Neural cell (in vitro differentiated cells): ENCODE data around the gene MICALL1. TPM values are rescaled to one million over a fixed set of nuclear protein-coding genes. Genes with fewer than 3 reads are reported as not detected.

ENCODE experiments used
- H2AFZ ChIP-seq: fragments of 200-600, 300-800 bp; sonication (generic), shearing (Covaris generic); 2 replicates; pipeline ENCODE4 v1.6.0; 2014; ENCODE audit warnings: low read depth, mild to moderate bottlenecking, antibody characterized with exemption, low read length, moderate library complexity
- H3F3A ChIP-seq: fragments of 200-600 bp; shearing (Covaris generic); 2 replicates; pipeline ENCODE4 v1.6.1; 2016; ENCODE audit warnings: mild to moderate bottlenecking, moderate library complexity, mixed read lengths, antibody characterized with exemption, low read length; ENCODE audit not compliant: insufficient read depth, poor library complexity, severe bottlenecking
- H3K27ac ChIP-seq: fragments of 200-600, 300-800 bp; sonication (generic), shearing (Covaris generic); 2 replicates; pipeline ENCODE4 v1.5.1; 2014; ENCODE audit warnings: mild to moderate bottlenecking, low read length, moderate library complexity
- H3K27me3 ChIP-seq: fragments of 300-800, 200-600 bp; sonication (generic), shearing (Covaris generic); 2 replicates; pipeline ENCODE4 v1.6.0; 2014; ENCODE audit warnings: mild to moderate bottlenecking, low read depth, low read length, moderate library complexity; ENCODE audit not compliant: insufficient read depth
- H3K36me3 ChIP-seq: fragments of 300-800, 200-600 bp; sonication (generic), shearing (Covaris generic); 2 replicates; pipeline ENCODE4 v1.5.1; 2014; ENCODE audit warnings: mild to moderate bottlenecking, antibody characterized with exemption, low read length, moderate library complexity; ENCODE audit not compliant: insufficient read depth
- H3K4me2 ChIP-seq: fragments of 300-800, 200-600 bp; sonication (generic), shearing (Covaris generic); 2 replicates; pipeline ENCODE4 v1.6.0; 2014; ENCODE audit warnings: mild to moderate bottlenecking, low read length
- H3K4me3 ChIP-seq: fragments of 300-800, 200-600 bp; sonication (generic), shearing (Covaris generic); 2 replicates; pipeline ENCODE4 v1.5.1; 2014; ENCODE audit warnings: mild to moderate bottlenecking, low read length, moderate library complexity
- H3K79me2 ChIP-seq: fragments of 200-600 bp; shearing (Covaris generic); replicated peaks from 2 replicates; pipeline ENCODE4 v1.6.0; 2014; ENCODE audit warnings: mild to moderate bottlenecking, low read length, moderate library complexity; ENCODE audit not compliant: insufficient read depth
- H3K9ac ChIP-seq: fragments of 300-800, 200-600 bp; sonication (generic), shearing (Covaris generic); 2 replicates; pipeline ENCODE4 v1.6.1; 2016; ENCODE audit warnings: mild to moderate bottlenecking, low read length, mixed read lengths
- H3K9me2 ChIP-seq: fragments of 200-600 bp; shearing (Covaris generic); 2 replicates; pipeline ENCODE4 v1.6.1; 2016; ENCODE audit warnings: mild to moderate bottlenecking, low read length, mixed read lengths; ENCODE audit not compliant: insufficient read depth
- H3K9me3 ChIP-seq: fragments of 200-600, 300-800 bp; sonication (generic), shearing (Covaris generic); 2 replicates; pipeline ENCODE4 v1.6.1; 2016; ENCODE audit warnings: mild to moderate bottlenecking, mixed run types, low read length, moderate library complexity, mixed read lengths
- H4K20me1 ChIP-seq: fragments of 200-600 bp; shearing (Covaris generic); 2 replicates; pipeline ENCODE4 v1.6.1; 2016; ENCODE audit warnings: mild to moderate bottlenecking, mixed run types; ENCODE audit not compliant: insufficient read depth
- EP300 ChIP-seq: fragments of 450-650 bp; conservative IDR thresholded peaks from 2 replicates; pipeline ENCODE4 v1.6.1; 2014; ENCODE audit warnings: antibody characterized with exemption, mild to moderate bottlenecking, moderate library complexity; ENCODE audit not compliant: poor library complexity, severe bottlenecking
- EZH2 ChIP-seq: fragments of 200-600, 300-800 bp; shearing (Covaris generic), sonication (generic); IDR thresholded peaks from 2 replicates; pipeline ENCODE4 v1.6.1; 2014; ENCODE audit warnings: antibody characterized with exemption, low read length, borderline replicate concordance, mild to moderate bottlenecking; ENCODE audit not compliant: insufficient read depth, poor library complexity, severe bottlenecking
- MXI1 ChIP-seq: fragments of 450-650 bp; conservative IDR thresholded peaks from 2 replicates; pipeline ENCODE4 v1.6.1; 2014; ENCODE audit warnings: antibody characterized with exemption, mild to moderate bottlenecking; ENCODE audit not compliant: poor library complexity, severe bottlenecking
- POLR2AphosphoS5 ChIP-seq: IDR thresholded peaks from 2 replicates; pipeline ENCODE4 v1.6.1; 2012
- RAD21 ChIP-seq: fragments of 450-650 bp; conservative IDR thresholded peaks from 2 replicates; pipeline ENCODE4 v1.6.1; 2014; ENCODE audit warnings: antibody characterized with exemption, mild to moderate bottlenecking, moderate library complexity
- SMC3 ChIP-seq: fragments of 450-650 bp; conservative IDR thresholded peaks from 2 replicates; pipeline ENCODE4 v1.6.1; 2014; ENCODE audit warnings: antibody characterized with exemption, mild to moderate bottlenecking, moderate library complexity; ENCODE audit not compliant: poor library complexity
- TAF1 ChIP-seq: IDR thresholded peaks from 2 replicates; pipeline ENCODE4 v1.6.1; 2012; ENCODE audit warnings: low read depth
- polyA plus RNA-seq: library from polyadenylated mRNA; depleted of rRNA; stranded (reverse); fragments of >200 nt; gene quantifications from 2 replicates; pipeline ENCODE4 v1.2.3, GENCODE V29; 2014
- TF ChIP-seq, protein P1 (sequence below): IDR thresholded peaks from 2 replicates; pipeline ENCODE4 v1.6.1; 2012; ENCODE audit warnings: borderline replicate concordance
- TF ChIP-seq, protein P2 (sequence below): fragments of 450-650 bp; IDR thresholded peaks from 2 replicates; pipeline ENCODE4 v1.5.1; 2014; ENCODE audit warnings: antibody characterized with exemption, mild to moderate bottlenecking, moderate library complexity; ENCODE audit not compliant: poor library complexity, severe bottlenecking

The MICALL1 gene
- polyA plus RNA-seq, 1 donor from 2014 or later: 11.4 TPM

DNA sequence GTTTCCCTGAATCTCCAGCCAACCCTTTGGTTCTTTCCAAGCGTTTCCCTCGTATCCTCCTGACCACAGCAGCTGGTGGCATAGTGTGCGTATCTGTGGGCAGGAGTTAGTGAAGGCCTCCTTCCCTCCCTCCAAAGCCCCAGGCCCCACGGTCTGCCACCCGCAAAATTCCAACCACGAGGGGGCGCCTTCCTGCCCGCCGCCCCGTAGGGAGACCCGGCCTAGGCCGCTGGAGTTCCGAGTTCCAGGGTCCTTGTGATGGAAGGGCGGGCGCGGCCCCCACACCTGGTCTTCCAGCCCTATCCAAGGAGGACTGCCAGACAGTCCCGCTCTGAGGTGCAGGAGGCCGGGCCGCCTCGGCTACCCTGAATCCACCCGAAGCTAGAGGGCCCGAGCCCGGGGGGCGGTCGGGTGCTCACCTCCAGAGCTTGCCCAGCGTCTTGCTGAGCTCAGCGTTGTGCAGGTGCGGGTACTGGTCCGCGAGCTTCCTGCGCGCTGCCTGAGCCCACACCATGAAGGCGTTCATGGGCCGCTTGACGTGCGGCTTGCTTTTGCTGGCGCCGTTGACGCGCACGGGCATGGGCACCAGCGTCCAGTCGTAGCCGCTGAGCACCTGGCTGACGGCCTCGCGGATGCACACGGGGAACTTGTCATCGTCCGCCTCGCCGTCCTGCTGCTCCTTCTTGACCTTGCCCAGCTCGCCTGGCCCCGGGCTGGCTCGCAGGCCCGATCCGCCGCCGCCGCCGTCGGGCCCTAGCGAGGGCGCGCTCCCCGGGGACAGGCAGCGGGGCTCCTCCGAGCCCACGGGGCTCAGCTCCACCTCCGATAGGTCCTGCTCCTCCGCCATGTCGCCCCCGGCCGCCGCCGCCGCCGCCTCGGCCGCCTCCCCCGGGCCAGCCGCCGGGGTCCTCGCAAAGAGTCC lies 77.1 kb downstream of the MICALL1 start:
- Histone ChIP-seq H3K4me3 (no peak overlapping the region), H3K4me2 (no peak overlapping the region), H3K27me3 (peaks cover 4% of the 10 kb centered on the region), H3K9ac (no peak overlapping the region), H3K9me2 (no peaks in the 10 kb centered on the region), H3F3A (no peaks in the 10 kb centered on the region), H3K27ac (no peak overlapping the region), H3K36me3 (no peaks in the 10 kb centered on the region), H4K20me1 (no peaks in the 10 kb centered on the region), H3K9me3 (no peaks in the 10 kb centered on the region), H2AFZ (no peak overlapping the region), H3K79me2 (no peaks in the 10 kb centered on the region)
- TF ChIP-seq MXI1: no peak
- TF ChIP-seq EP300: no peak
- no peak for TF ChIP-seq RAD21
- TF ChIP-seq EZH2: no peak

DNA sequence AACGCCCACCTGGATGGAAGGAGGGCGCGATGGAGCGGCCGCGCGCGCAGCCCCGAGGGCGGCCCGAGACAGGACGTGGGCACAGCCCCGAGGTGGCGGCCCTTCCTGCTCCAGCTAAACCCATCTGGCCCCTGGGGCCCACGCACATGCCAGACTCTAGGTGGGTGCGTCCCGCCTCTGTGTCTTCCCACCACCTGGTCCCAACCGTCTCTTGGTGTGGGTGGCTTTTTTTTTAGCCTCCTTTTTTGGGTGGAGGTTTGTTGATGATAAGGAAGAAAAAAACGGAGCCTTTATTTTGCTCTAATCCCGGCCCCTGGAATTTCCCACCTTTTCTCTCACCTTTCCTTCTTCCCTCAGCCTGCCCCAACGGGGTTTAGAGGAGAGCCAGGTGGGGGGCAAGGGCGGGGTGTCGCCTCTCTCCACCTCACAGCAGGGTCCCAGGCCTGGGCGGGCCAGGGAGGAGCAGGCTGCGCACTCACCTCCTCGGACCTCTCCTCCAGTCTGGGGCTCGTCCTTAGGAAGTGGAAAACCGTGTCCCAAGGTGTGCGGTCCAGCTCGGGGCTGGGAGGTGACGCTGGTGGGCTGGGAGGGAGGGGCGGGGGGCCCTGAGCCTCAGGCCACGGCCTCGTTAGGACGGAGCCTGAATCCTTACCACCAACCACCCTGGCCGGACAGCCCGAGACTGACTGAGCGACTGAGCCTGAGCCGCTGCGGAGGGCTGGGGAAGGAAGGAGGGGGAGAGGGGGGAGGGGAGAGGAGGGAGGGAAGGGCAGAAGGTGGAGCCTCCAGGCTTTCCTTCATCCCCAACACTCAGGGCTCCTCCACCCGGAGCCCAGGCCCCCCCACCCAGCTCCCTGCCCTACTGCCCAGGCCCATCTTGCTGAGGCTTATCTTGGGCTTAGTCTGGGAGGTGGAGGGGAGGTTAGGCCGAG lies 78.0 kb downstream of the MICALL1 start, which contains the start of gene SOX10:
TSS of gene SOX10 (minus strand) at position 696 of the 932 bp plus-strand sequence. CDS start 771 bp downstream, outside the sequence.
- Histone ChIP-seq H4K20me1 (no peaks in the 10 kb centered on the region), H3K79me2 (no peaks in the 10 kb centered on the region), H2AFZ (no peak within 1 kb of the TSS), H3K9ac (no peak within 1 kb of the TSS), H3K4me3 (no peak within 1 kb of the TSS), H3K27ac (no peak within 1 kb of the TSS), H3K36me3 (no peaks in the 10 kb centered on the region), H3K9me2 (no peaks in the 10 kb centered on the region), H3K4me2 (no peak within 1 kb of the TSS), H3K9me3 (no peaks in the 10 kb centered on the region), H3K27me3 (peaks cover 4% of the 10 kb centered on the region), H3F3A (no peaks in the 10 kb centered on the region)
- TF ChIP-seq MXI1: no peak
- TF ChIP-seq RAD21: no peak
- no peak for TF ChIP-seq TAF1
- TF ChIP-seq POLR2AphosphoS5: no peak
- no peak for TF ChIP-seq SMC3
- TF ChIP-seq, protein P1, sequence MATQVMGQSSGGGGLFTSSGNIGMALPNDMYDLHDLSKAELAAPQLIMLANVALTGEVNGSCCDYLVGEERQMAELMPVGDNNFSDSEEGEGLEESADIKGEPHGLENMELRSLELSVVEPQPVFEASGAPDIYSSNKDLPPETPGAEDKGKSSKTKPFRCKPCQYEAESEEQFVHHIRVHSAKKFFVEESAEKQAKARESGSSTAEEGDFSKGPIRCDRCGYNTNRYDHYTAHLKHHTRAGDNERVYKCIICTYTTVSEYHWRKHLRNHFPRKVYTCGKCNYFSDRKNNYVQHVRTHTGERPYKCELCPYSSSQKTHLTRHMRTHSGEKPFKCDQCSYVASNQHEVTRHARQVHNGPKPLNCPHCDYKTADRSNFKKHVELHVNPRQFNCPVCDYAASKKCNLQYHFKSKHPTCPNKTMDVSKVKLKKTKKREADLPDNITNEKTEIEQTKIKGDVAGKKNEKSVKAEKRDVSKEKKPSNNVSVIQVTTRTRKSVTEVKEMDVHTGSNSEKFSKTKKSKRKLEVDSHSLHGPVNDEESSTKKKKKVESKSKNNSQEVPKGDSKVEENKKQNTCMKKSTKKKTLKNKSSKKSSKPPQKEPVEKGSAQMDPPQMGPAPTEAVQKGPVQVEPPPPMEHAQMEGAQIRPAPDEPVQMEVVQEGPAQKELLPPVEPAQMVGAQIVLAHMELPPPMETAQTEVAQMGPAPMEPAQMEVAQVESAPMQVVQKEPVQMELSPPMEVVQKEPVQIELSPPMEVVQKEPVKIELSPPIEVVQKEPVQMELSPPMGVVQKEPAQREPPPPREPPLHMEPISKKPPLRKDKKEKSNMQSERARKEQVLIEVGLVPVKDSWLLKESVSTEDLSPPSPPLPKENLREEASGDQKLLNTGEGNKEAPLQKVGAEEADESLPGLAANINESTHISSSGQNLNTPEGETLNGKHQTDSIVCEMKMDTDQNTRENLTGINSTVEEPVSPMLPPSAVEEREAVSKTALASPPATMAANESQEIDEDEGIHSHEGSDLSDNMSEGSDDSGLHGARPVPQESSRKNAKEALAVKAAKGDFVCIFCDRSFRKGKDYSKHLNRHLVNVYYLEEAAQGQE: no peak
- TF ChIP-seq EP300: no peak
- TF ChIP-seq EZH2: no peak
- TF ChIP-seq, protein P2, sequence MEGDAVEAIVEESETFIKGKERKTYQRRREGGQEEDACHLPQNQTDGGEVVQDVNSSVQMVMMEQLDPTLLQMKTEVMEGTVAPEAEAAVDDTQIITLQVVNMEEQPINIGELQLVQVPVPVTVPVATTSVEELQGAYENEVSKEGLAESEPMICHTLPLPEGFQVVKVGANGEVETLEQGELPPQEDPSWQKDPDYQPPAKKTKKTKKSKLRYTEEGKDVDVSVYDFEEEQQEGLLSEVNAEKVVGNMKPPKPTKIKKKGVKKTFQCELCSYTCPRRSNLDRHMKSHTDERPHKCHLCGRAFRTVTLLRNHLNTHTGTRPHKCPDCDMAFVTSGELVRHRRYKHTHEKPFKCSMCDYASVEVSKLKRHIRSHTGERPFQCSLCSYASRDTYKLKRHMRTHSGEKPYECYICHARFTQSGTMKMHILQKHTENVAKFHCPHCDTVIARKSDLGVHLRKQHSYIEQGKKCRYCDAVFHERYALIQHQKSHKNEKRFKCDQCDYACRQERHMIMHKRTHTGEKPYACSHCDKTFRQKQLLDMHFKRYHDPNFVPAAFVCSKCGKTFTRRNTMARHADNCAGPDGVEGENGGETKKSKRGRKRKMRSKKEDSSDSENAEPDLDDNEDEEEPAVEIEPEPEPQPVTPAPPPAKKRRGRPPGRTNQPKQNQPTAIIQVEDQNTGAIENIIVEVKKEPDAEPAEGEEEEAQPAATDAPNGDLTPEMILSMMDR: no peak
